HEK293 (cell line): ENCODE data around the gene DNAJC4.

ENCODE experiments used
- MYNN ChIP-seq: fragments of 450-650 bp; formaldehyde crosslinking; IDR thresholded peaks from 2 replicates; pipeline ENCODE4 v1.5.1; 2016; ENCODE audit warnings: missing biosample characterization, missing genetic modification characterization, borderline replicate concordance
- ZBTB17 ChIP-seq: fragments of 450-650 bp; formaldehyde crosslinking; IDR thresholded peaks from 2 replicates; pipeline ENCODE4 v1.5.1; 2016; ENCODE audit warnings: missing biosample characterization, missing genetic modification characterization
- ZNF174 ChIP-seq: fragments of 450-650 bp; formaldehyde crosslinking; IDR thresholded peaks from 2 replicates; pipeline ENCODE4 v1.5.0; 2017; ENCODE audit warnings: missing biosample characterization, mild to moderate bottlenecking, missing genetic modification characterization
- ZNF274 ChIP-seq, 2 experiments: fragments of 200-500 bp in 1 of 2; fragments of 450-650 bp in 1 of 2; sonication (Bioruptor generic) in 1 of 2; formaldehyde crosslinking in 1 of 2; IDR thresholded peaks; 2 replicates each; pipeline versions ENCODE4 v1.5.1 to v1.6.1; 2014 to 2016; ENCODE audit warnings: borderline replicate concordance in 1 of 2, inconsistent platforms in 1 of 2, low read length in 1 of 2, missing biosample characterization in 1 of 2, missing genetic modification characterization in 1 of 2
- ZNF658 ChIP-seq: fragments of 450-650 bp; formaldehyde crosslinking; IDR thresholded peaks from 2 replicates; pipeline ENCODE4; 2016; ENCODE audit warnings: missing biosample characterization, missing genetic modification characterization
- ZNF76 ChIP-seq: fragments of 450-650 bp; formaldehyde crosslinking; IDR thresholded peaks from 2 replicates; pipeline ENCODE4; 2016; ENCODE audit warnings: low read depth, missing biosample characterization, missing genetic modification characterization, borderline replicate concordance
- TF ChIP-seq, protein P1 (sequence below): fragments of 450-650 bp; formaldehyde crosslinking; IDR thresholded peaks from 2 replicates; pipeline ENCODE4 v1.5.1; 2016; ENCODE audit warnings: missing biosample characterization, missing genetic modification characterization
- TF ChIP-seq, protein P2 (sequence below): fragments of 450-650 bp; formaldehyde crosslinking; IDR thresholded peaks from 2 replicates; pipeline ENCODE4 v1.5.1; 2016; ENCODE audit warnings: missing biosample characterization, missing genetic modification characterization
- TF ChIP-seq, protein P3 (sequence below): fragments of 450-650 bp; formaldehyde crosslinking; IDR thresholded peaks from 2 replicates; pipeline ENCODE4 v1.5.1; 2016; ENCODE audit warnings: missing biosample characterization, missing genetic modification characterization

DNA sequence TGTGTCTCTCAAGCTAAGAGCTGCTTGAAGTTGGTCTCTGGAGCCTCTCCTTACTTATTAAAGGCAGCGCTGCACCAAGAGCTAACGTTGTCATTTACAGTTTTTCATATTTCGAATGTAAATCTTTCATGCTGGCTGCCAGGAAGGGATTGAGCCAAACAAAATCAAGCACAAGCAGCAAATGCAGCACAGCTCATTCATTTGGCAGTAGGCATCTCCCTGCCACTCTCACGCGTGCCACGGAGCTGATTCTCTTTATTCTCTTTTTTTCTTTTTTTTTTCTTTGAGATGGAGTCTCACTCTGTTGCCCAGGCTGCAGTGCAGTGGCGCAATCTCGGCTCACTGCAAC is 2.6 kb downstream of the DNAJC4 start:
- TF ChIP-seq, protein P1, sequence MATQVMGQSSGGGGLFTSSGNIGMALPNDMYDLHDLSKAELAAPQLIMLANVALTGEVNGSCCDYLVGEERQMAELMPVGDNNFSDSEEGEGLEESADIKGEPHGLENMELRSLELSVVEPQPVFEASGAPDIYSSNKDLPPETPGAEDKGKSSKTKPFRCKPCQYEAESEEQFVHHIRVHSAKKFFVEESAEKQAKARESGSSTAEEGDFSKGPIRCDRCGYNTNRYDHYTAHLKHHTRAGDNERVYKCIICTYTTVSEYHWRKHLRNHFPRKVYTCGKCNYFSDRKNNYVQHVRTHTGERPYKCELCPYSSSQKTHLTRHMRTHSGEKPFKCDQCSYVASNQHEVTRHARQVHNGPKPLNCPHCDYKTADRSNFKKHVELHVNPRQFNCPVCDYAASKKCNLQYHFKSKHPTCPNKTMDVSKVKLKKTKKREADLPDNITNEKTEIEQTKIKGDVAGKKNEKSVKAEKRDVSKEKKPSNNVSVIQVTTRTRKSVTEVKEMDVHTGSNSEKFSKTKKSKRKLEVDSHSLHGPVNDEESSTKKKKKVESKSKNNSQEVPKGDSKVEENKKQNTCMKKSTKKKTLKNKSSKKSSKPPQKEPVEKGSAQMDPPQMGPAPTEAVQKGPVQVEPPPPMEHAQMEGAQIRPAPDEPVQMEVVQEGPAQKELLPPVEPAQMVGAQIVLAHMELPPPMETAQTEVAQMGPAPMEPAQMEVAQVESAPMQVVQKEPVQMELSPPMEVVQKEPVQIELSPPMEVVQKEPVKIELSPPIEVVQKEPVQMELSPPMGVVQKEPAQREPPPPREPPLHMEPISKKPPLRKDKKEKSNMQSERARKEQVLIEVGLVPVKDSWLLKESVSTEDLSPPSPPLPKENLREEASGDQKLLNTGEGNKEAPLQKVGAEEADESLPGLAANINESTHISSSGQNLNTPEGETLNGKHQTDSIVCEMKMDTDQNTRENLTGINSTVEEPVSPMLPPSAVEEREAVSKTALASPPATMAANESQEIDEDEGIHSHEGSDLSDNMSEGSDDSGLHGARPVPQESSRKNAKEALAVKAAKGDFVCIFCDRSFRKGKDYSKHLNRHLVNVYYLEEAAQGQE, result no peak
- TF ChIP-seq, protein P2, sequence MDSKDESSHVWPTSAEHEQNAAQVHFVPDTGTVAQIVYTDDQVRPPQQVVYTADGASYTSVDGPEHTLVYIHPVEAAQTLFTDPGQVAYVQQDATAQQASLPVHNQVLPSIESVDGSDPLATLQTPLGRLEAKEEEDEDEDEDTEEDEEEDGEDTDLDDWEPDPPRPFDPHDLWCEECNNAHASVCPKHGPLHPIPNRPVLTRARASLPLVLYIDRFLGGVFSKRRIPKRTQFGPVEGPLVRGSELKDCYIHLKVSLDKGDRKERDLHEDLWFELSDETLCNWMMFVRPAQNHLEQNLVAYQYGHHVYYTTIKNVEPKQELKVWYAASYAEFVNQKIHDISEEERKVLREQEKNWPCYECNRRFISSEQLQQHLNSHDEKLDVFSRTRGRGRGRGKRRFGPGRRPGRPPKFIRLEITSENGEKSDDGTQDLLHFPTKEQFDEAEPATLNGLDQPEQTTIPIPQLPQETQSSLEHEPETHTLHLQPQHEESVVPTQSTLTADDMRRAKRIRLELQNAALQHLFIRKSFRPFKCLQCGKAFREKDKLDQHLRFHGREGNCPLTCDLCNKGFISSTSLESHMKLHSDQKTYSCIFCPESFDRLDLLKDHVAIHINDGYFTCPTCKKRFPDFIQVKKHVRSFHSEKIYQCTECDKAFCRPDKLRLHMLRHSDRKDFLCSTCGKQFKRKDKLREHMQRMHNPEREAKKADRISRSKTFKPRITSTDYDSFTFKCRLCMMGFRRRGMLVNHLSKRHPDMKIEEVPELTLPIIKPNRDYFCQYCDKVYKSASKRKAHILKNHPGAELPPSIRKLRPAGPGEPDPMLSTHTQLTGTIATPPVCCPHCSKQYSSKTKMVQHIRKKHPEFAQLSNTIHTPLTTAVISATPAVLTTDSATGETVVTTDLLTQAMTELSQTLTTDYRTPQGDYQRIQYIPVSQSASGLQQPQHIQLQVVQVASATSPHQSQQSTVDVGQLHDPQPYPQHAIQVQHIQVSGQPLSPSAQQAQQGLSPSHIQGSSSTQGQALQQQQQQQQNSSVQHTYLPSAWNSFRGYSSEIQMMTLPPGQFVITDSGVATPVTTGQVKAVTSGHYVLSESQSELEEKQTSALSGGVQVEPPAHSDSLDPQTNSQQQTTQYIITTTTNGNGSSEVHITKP (tag by site-specific recombination), result no peak
- no peak for TF ChIP-seq ZNF76 (tag by site-specific recombination)
- TF ChIP-seq ZNF274 (IDR thresholded peaks at IDR 0.05; ENCODE audit: low read length), result no peak
- TF ChIP-seq ZNF274 (tag by site-specific recombination; IDR thresholded peaks at IDR 0.05; ENCODE audit: borderline replicate concordance), result no peak
- TF ChIP-seq ZBTB17 (tag by site-specific recombination), result no peak
- no peak for TF ChIP-seq ZNF174 (tag by site-specific recombination)
- TF ChIP-seq MYNN (tag by site-specific recombination), result no peak
- TF ChIP-seq, protein P3, sequence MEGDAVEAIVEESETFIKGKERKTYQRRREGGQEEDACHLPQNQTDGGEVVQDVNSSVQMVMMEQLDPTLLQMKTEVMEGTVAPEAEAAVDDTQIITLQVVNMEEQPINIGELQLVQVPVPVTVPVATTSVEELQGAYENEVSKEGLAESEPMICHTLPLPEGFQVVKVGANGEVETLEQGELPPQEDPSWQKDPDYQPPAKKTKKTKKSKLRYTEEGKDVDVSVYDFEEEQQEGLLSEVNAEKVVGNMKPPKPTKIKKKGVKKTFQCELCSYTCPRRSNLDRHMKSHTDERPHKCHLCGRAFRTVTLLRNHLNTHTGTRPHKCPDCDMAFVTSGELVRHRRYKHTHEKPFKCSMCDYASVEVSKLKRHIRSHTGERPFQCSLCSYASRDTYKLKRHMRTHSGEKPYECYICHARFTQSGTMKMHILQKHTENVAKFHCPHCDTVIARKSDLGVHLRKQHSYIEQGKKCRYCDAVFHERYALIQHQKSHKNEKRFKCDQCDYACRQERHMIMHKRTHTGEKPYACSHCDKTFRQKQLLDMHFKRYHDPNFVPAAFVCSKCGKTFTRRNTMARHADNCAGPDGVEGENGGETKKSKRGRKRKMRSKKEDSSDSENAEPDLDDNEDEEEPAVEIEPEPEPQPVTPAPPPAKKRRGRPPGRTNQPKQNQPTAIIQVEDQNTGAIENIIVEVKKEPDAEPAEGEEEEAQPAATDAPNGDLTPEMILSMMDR (tag by site-specific recombination), result no peak
- no peak for TF ChIP-seq ZNF658 (tag by site-specific recombination)
